Thoracic aorta (tissue), 2 donors: Measurements from ENCODE around the gene PRKCD. TPM values are rescaled to one million over a fixed set of nuclear protein-coding genes. Genes with fewer than 3 reads are reported as not detected.

Source experiments
- ATAC-seq: fragments of 150-250 bp; one replicate; pipeline ENCODE4 v1.8.0; 2017; ENCODE audit warnings: low read depth; ENCODE audit not compliant: insufficient number of reproducible peaks, low FRiP score
- DNase-seq: peaks from one replicate; pipeline ENCODE4 v3.0.0-alpha.2; 2020; ENCODE audit warnings: low spot score
- H3K27ac ChIP-seq, 2 donors: fragments of 200-600 bp; sonication (generic); 1 replicate in 1 of 2; 2 replicates in 1 of 2; pipeline ENCODE4 v1.5.1; 2016; ENCODE audit warnings: mild to moderate bottlenecking in 2 of 2, moderate library complexity in 2 of 2
- H3K27me3 ChIP-seq: fragments of 200-600 bp; sonication (generic); replicated peaks from 2 replicates; pipeline ENCODE4 v1.6.0; 2016; ENCODE audit warnings: mild to moderate bottlenecking; ENCODE audit not compliant: insufficient read depth
- H3K36me3 ChIP-seq: fragments of 200-600 bp; sonication (generic); one replicate; pipeline ENCODE4 v1.5.1; 2016
- H3K4me1 ChIP-seq, 2 donors: fragments of 200-600 bp; sonication (generic); 1 replicate in 1 of 2; 2 replicates in 1 of 2; pipeline versions ENCODE4 v1.5.1 to v1.6.0; 2016; ENCODE audit warnings: low read depth in 2 of 2, mild to moderate bottlenecking in 1 of 2; ENCODE audit not compliant: control insufficient read depth in 1 of 2
- H3K4me3 ChIP-seq: fragments of 200-600 bp; sonication (generic); 2 replicates; pipeline ENCODE4 v1.5.1; 2016; ENCODE audit warnings: mild to moderate bottlenecking
- H3K9me3 ChIP-seq: fragments of 200-600 bp; sonication (generic); 2 replicates; pipeline ENCODE4 v1.5.1; 2016
- total RNA-seq, 2 donors: library from RNA; depleted of rRNA; stranded (reverse); fragments of >200 nt; gene quantifications; one replicate each; pipeline versions ENCODE4 v1.1.0 to v1.2.3, GENCODE V29; 2016
- TF ChIP-seq, protein P1 (sequence below): fragments of 200-600 bp; sonication (generic); IDR thresholded peaks from one replicate; pipeline ENCODE4 v1.5.1; 2019; ENCODE audit warnings: antibody characterized with exemption

Gene PRKCD
- total RNA-seq, 2 donors from 2014 or later = 17.5 to 20.2 TPM

DNA sequence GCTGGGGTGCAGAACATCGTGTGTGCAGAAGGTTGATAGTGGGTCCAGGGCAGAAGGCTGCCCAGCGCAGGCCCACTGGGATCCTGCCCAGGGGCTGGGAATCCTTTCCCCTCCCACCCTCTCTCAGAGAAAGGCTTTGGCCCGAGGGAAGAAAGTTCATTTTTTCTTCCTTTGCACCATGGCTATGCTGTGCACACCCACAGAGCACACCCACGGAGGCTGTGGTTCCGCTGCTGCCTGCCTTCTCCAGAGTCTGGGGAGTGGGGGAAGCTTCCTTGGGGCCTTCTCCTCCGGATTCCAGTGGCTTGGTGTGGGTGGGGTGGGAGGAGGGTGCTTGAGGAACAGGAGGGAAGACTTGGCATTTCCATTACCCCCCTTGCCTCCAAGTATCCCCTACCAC is 7.0 kb upstream of the PRKCD start:
- Histone ChIP-seq H3K4me1 (peaks cover 8 to 42% of the 10 kb centered on the region in 2 donors), H3K9me3 (no peaks in the 10 kb centered on the region), H3K27me3 (no peaks in the 10 kb centered on the region), H3K4me3 (no peak overlapping the region), H3K27ac (no peak overlapping the region), H3K36me3 (no peaks in the 10 kb centered on the region)
- DNase-seq (no peak), ATAC-seq (no peak)
- TF ChIP-seq, protein P1, sequence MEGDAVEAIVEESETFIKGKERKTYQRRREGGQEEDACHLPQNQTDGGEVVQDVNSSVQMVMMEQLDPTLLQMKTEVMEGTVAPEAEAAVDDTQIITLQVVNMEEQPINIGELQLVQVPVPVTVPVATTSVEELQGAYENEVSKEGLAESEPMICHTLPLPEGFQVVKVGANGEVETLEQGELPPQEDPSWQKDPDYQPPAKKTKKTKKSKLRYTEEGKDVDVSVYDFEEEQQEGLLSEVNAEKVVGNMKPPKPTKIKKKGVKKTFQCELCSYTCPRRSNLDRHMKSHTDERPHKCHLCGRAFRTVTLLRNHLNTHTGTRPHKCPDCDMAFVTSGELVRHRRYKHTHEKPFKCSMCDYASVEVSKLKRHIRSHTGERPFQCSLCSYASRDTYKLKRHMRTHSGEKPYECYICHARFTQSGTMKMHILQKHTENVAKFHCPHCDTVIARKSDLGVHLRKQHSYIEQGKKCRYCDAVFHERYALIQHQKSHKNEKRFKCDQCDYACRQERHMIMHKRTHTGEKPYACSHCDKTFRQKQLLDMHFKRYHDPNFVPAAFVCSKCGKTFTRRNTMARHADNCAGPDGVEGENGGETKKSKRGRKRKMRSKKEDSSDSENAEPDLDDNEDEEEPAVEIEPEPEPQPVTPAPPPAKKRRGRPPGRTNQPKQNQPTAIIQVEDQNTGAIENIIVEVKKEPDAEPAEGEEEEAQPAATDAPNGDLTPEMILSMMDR = no peak

DNA sequence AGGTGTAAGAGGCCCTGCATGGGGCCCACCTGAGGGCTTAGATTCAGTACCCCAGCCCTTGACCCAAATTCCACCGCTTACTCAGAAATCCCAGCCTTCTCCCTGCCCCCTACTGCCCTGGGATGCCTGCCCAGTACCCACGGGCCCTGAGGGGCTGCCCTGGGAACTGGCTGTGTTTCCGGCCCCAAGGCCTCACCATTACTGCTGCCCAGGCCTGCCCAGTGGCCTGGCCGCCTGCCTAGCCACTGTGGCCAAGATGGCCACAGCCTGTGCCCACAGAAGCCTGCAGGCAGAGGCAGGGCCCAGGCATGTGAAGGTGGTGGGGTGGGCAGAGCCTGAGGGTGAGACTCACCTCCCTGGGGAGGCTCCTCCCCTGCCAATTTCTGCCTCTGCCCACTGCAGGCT is 6.1 kb upstream of the PRKCD start:
- H3K27ac ChIP-seq = no peak overlapping the region
- no peak for ATAC-seq
- no peaks in the 10 kb centered on the region for H3K9me3 ChIP-seq
- H3K27me3 ChIP-seq = no peaks in the 10 kb centered on the region
- TF ChIP-seq, protein P1 = no peak
- no peak overlapping the region for H3K4me3 ChIP-seq
- DNase-seq = no peak
- H3K4me1 ChIP-seq = peaks cover 14 to 51% of the 10 kb centered on the region in 2 donors
- no peaks in the 10 kb centered on the region for H3K36me3 ChIP-seq

DNA sequence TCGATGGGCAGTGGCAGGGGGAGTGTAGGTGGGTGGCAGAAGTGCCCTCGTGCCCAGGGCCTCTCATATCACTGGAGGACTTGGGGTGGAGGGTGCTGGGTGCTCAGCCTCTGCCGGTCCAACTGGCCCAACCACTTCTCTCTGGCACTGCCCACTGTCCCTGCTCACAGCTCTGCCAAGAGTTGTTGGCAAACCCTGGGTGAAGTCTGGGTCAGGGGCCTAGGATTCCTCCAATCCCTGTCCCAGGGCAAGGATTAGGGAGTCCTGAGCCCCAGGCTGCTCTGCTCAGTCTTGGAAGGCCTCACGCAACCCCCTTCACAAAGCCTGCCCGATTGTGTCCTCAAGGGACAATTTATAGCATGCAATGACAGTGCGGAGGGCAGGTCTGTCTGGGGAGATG is 5.2 kb upstream of the PRKCD start:
- TF ChIP-seq, protein P1 = no peak
- H3K27me3 ChIP-seq = no peaks in the 10 kb centered on the region
- ATAC-seq (no peak), DNase-seq (no peak)
- no peaks in the 10 kb centered on the region for H3K9me3 ChIP-seq
- no peak overlapping the region for H3K27ac ChIP-seq
- H3K36me3 ChIP-seq = no peaks in the 10 kb centered on the region
- no peak overlapping the region for H3K4me3 ChIP-seq
- H3K4me1 ChIP-seq = peaks cover 21 to 52% of the 10 kb centered on the region in 2 donors

DNA sequence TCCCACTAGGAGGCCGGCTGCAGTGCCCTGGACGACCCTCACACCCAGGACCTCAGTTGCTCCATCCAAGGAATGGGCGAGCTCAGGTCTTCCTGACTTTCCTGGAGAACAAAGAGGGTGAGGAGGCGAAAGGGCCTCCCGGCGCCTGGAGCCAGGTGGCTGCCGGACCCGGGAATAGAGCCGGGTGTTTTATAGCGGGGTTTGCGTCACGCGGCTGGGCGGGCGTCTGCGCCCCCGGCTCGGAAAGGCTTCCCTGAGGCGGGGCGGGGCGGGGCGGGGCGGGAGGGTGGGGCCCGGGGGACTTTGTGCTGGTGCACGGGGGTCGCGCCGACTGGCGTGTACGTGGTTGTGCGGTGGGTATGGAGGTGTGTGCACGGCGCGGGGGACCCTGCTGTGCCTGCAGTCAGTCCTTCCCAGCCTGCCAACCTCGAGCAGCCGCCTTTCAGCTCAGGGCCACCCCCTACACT is 4.6 kb upstream of the PRKCD start:
- H3K4me3 ChIP-seq = no peak overlapping the region
- ATAC-seq (no peak), DNase-seq (no peak)
- peaks cover 21 to 52% of the 10 kb centered on the region in 2 donors for H3K4me1 ChIP-seq
- no peak overlapping the region for H3K27ac ChIP-seq
- no peaks in the 10 kb centered on the region for H3K27me3 ChIP-seq
- no peaks in the 10 kb centered on the region for H3K9me3 ChIP-seq
- no peaks in the 10 kb centered on the region for H3K36me3 ChIP-seq
- TF ChIP-seq, protein P1 = no peak

DNA sequence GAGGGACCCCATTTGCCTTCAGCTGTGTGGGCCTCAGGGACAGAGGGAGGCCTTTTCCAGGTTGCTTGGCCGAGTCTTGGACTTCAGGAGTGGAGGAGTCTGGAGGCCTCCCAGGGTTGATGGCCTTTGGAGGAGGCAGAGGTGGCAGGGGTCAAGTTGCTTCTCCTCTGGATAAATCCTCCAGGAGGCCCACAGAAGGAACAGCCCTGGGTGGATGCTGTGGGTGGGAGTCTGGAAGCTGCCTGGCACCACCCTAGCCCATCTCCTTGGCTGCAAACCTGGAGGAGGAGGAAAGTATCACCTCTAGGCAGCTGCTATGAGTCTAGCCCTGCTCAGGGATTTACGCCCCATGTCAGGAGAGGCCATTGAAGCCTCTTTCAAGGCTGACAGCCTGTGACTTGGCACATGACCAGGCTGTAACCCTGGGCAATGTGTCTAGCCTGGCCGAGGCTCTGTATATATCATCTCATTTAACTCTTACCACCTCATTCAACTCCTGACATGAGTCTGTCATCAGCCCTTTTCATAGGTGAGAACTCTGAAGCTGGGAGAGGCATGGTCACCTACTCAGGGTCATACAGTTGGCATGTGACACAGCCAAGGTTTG is 2.9 kb upstream of the PRKCD start:
- Histone ChIP-seq H3K36me3 (no peaks in the 10 kb centered on the region), H3K4me3 (no peak overlapping the region), H3K27me3 (no peaks in the 10 kb centered on the region), H3K9me3 (no peaks in the 10 kb centered on the region), H3K4me1 (peaks cover 21 to 62% of the 10 kb centered on the region in 2 donors), H3K27ac (no peak overlapping the region)
- TF ChIP-seq, protein P1 = no peak
- DNase-seq (no peak), ATAC-seq (no peak)
